Measurements from ENCODE around the gene PRDX4.

DNA sequence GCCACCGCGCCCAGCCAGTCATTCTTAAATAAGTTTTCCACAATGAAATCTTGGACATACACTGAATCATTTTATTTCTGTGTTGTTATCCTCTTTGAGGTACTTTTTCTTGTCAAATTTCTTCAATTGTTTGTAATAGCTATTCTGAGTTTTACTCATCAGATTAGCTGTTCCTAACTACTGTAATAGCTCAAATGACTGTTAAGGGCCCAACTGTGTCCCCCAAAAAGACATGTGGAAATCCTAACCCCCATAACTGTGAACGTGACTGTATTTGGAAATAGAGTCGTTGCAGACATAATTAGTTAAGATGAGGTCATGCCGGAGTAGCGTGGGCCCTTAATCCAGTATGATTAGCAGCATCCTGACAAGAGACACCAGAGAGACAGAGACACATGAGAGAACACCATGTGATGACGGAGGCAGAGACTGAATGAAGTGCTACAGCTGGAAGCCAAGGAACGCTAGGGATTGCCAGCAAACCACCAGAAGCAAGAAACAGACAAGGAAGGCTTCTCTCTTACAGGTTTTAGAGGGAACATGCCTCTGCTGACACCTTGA lies 52.9 kb downstream of the PRDX4 start:
- TF ChIP-seq, protein P1, sequence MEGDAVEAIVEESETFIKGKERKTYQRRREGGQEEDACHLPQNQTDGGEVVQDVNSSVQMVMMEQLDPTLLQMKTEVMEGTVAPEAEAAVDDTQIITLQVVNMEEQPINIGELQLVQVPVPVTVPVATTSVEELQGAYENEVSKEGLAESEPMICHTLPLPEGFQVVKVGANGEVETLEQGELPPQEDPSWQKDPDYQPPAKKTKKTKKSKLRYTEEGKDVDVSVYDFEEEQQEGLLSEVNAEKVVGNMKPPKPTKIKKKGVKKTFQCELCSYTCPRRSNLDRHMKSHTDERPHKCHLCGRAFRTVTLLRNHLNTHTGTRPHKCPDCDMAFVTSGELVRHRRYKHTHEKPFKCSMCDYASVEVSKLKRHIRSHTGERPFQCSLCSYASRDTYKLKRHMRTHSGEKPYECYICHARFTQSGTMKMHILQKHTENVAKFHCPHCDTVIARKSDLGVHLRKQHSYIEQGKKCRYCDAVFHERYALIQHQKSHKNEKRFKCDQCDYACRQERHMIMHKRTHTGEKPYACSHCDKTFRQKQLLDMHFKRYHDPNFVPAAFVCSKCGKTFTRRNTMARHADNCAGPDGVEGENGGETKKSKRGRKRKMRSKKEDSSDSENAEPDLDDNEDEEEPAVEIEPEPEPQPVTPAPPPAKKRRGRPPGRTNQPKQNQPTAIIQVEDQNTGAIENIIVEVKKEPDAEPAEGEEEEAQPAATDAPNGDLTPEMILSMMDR (conservative IDR thresholded peaks at IDR 0.05; ENCODE audit: low read depth, low read length) = no peak
- TF ChIP-seq EZH2 (IDR thresholded peaks at IDR 0.05; ENCODE audit: borderline replicate concordance, low read depth, low read length, poor library complexity, severe bottlenecking) = no peak
